Activated CD4-positive, alpha-beta T cell treated with anti-CD3 and anti-CD28 coated beads, Interleukin-10, Interleukin-2, amounts not matched to agents 100 ng/mL and 50 ng/mL, durations not matched to agents 16 hours and 8 hours (primary cell): ENCODE measurements around the gene ADSL.
A peak's percentile ranks its signal among the peaks of the same experiment; 100 is the strongest.
"Not testable (repeated sequence)": the region's sequence is repeated elsewhere in the genome, so short reads cannot be mapped to it uniquely, and the experiment has no call there.

Experiments
- DNase-seq: peaks from one replicate; pipeline ENCODE4 v3.0.0-alpha.2; 2020

The ADSL gene

DNA sequence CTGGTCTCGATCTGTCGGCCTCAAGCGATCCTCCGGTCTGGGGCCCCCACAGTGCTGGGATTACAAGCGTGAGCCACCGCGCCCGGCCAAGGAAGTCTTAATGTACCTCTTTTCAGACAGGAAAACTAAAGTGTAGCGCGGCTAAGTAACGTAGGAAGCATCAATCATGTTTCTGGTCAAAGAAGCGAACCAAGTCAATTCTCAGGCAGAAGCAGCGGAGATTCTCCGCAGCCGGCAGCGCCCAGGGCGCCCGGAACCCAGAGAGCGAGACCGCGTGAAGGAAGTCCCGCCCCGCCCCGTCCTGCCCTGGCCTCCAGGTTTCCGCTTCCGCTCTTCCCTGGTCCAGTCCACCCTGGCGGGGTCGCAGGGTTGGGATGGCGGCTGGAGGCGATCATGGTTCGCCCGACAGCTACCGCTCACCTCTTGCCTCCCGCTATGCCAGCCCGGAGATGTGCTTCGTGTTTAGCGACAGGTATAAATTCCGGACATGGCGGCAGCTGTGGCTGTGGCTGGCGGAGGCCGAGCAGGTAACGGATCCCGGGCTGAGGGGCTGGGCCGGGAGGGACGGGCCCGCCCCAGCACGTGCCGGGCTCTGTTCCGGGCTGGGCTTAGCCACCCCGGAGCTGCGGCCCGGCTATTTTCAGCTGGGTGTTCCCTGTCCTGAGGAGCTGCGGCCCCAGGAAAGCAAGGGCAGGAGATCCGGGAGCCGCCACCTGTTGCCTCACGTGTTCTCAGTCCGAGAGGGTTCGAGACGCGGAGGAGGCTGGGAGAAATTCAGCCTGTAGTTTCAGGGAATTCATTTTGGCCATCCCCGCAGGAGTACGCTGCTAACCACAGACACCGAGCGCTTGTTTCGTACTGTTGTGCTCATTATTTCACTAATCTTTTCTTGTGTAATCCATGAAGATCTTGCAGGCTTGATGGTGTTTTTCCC lies at the start of gene ADSL:
Gene ADSL (plus strand): TSS at position 316 of the 934 bp plus-strand sequence. CDS start 59 bp downstream, at position 375.
- DNase-seq: peak; percentile 92

- DNase-seq: no peak
Observed at GRCh38 chr22:40300316-40300715, 46.0 kb upstream of the ADSL start.

- peak; percentile 59 for DNase-seq
Observed at GRCh38 chr22:40300884-40301672, 45.2 kb upstream of the ADSL start.

DNA sequence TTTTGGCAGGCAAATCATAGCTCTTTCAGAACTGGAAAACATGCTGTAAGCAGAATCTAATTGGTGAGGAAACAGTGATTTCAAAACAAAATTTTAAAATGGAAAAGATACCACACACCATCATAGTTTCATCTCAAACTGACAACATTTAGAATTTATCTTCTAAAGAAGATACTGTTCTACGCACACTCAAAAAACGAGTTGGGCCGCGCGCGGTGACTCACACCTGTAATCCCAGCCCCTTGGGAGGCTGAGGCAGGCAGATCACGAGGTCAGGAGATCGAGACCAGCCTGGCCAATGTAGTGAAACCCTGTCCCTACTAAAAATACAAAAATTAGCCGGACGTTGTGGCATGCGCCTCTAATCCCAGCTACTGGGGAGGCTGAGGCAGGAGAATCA lies 44.2 kb upstream of the ADSL start:
- DNase-seq: peak; percentile 49

- DNase-seq: no peak
Observed at GRCh38 chr22:40305625-40306024, 40.7 kb upstream of the ADSL start.

GRCh38 chr22:40308999-40309573 lies 37.2 kb upstream of the ADSL start:
- no peak for DNase-seq

GRCh38 chr22:40309631-40310030 lies 36.7 kb upstream of the ADSL start:
- no peak for DNase-seq

- DNase-seq: no peak
Observed at GRCh38 chr22:40310081-40310767, 36.1 kb upstream of the ADSL start.

GRCh38 chr22:40310768-40311120 lies 35.6 kb upstream of the ADSL start:
- DNase-seq: no peak

GRCh38 chr22:40311646-40312045 lies 34.7 kb upstream of the ADSL start:
- not testable (repeated sequence) for DNase-seq

GRCh38 chr22:40312050-40312449 lies 34.2 kb upstream of the ADSL start:
- DNase-seq: no peak

GRCh38 chr22:40313007-40313406 lies 33.3 kb upstream of the ADSL start:
- DNase-seq: no peak

GRCh38 chr22:40314041-40314440 lies 32.3 kb upstream of the ADSL start:
- no peak for DNase-seq

- no peak for DNase-seq
Observed at GRCh38 chr22:40320687-40321086, 25.6 kb upstream of the ADSL start.

- DNase-seq: no peak
Observed at GRCh38 chr22:40322021-40322420, 24.3 kb upstream of the ADSL start.

DNA sequence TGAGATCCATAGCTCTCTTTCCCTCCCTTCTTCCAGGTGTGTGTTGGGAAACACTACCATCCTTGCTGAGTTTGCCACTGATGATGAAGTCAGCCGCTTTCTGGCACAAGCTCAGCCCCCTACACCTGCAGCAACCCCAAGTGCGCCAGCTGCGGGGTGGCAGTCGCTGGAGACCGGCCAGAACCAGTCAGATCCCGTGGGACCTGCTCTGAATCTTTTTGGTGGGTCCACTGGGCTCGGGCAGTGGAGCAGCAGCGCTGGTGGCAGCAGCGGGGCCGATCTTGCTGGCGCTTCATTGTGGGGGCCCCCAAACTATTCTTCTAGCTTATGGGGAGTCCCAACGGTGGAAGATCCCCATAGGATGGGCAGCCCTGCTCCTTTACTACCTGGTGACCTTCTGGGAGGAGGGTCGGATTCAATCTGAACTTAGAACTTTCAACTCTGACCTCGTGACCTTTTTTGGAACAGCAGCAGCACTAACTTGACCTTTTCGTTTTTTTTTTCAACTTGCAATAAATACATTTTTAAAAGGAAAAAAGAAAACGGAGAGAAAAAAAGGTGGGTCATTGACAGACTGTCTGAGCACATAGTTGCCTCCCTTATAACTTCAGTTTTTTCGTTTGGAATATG lies 23.4 kb upstream of the ADSL start:
- no peak for DNase-seq

DNA sequence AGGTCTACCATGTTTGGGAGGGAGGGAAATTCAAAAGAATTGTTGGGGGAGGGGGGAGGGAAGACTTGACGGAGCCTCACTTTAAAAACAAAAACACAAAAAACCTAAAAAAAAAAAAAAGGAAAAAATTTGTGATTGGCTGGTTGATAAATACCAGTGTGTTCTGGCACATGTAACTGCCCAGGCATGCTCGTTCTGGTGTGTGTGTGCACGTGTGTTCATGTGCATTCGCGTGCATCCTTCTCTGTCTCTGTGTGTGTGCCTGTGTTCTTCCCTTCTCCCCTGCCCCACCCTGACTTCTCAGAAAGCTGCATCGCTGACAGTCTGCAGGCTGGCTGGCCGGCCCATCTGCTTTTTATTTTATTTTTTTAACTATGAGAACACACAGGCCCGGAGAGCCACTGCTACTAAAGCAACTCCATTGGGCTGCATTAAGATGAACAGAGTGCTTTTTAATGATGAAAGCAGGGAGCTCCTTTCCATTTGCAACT lies 22.6 kb upstream of the ADSL start:
- DNase-seq: peak; percentile 42

DNA sequence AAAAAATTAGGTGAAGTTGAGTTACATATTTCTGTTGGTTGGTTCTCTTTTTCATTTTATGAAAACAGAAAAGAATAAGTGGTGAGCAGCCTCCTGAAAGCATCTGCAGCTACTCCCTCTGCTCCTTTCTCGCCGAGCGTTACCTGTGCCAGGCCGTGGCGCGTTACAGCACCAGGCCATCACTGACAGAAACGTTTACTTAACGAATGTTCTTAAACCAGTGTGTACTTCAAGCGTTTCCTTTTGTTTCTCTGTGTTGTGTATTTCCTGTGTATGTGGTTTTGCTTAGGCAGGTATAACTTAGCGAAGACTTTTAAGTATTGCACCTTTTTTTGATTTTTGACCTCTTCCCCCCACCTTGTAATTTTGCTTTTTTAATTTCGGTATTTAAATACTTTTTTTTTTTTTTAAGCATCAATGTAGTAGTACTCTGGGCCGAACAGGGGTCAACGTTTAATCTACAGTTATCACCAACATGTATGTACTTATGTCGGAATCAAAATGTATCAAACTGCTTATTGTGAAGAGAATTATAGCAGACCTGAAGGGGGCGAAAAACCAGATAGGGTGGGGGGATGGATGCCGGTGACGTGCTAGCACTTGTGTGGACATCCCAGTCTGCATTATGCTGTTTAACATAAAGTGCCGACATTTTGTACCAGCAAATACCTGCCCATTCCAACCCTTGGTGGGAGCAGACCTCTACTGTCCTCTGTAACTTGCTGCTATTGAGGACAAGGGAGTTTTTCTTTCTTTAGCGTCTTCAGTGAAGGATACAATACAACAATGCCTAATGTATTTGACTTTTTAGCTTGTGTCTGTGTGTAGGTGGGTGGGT lies 21.6 kb upstream of the ADSL start:
- peak; percentile 60 for DNase-seq

DNA sequence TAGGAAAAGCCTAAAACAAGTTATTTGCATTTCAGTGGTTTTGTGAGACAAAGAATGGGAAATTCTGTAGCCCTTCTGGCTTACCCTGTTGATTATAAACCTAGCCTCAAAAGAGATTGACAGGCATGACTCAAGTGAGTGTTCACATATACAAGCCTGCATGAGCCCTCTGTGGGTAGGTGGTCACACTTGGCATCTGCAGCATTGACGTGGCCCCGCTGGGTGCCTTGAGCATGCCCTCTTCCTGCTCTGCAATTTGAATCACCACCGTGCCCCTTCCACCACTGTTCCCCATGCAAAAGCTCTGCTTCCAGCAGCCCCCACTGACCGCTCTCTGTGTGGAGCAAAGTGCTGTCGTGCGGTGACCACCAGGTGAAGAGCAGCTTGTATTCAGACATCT lies 21.0 kb upstream of the ADSL start:
- DNase-seq: peak; percentile 71

DNA sequence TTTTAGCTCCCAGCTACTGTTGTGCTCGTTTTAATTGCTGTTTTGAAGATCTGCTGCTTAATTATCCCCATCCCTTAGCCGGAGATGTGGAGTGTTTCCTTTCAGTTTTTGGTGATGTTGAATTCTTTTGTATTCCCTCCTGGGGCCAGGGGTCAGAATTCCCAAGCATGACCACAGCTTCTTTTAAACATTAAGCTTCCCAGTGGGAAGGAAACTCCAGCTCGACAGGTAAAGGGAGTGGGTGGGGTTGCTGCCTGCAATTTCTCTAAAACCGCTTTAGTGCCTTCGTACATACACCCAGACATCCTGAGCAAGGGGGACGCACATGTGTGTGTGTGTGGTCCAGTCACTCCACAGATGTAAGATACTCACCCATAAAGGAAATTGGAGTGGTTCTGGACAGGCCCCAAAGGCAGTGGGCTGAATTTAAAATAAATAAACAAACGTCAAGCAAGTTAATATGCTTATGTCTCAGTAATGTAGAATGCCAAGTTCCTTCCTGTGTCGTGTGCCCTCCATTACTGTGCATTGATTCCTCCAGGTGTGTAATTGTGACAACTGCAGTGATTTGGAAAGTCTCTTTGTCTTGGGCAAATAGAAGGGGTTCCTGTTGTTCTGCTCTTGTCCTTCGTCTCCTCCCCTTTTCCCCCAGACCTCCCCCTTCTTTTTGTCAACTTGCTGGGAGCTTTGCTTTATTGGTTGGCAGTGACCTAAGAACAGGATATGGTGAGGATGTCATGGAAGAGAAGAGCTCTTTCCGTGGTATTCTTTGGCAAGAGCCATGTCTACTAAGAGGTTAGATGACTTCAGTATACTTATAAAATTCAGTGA lies 19.2 kb upstream of the ADSL start:
- peak; percentile 13 for DNase-seq
